Liver (tissue), 9 donors: ENCODE results near the gene SHC2. TPM values are rescaled to one million over a fixed set of nuclear protein-coding genes. Genes with fewer than 3 reads are reported as not detected.

Experiments used
- DNase-seq: peaks from one replicate; pipeline ENCODE4 v3.0.0-alpha.2; 2017; ENCODE audit warnings: low spot score
- H3K27ac ChIP-seq, 2 donors: one replicate each; pipeline ENCODE4 v1.7.0; 2013; ENCODE audit warnings: inconsistent platforms in 2 of 2, low read length in 2 of 2, control low read depth in 1 of 2, low read depth in 1 of 2, mild to moderate bottlenecking in 1 of 2
- H3K27me3 ChIP-seq, 4 donors: one replicate each; pipeline versions ENCODE4 v1.6.1 to v1.7.0; 2013; ENCODE audit warnings: low read length in 3 of 4, inconsistent platforms in 1 of 4, mild to moderate bottlenecking in 1 of 4, moderate library complexity in 1 of 4; ENCODE audit not compliant: control insufficient read depth in 4 of 4, insufficient read depth in 4 of 4
- H3K36me3 ChIP-seq, 4 donors: one replicate each; pipeline versions ENCODE4 v1.6.1 to v1.7.0; 2013; ENCODE audit warnings: low read length in 3 of 4, mild to moderate bottlenecking in 3 of 4, low read depth in 1 of 4, moderate library complexity in 1 of 4; ENCODE audit not compliant: control insufficient read depth in 4 of 4, insufficient read depth in 3 of 4
- H3K4me1 ChIP-seq, 4 donors: one replicate each; pipeline versions ENCODE4 v1.6.1 to v1.7.0; 2013; ENCODE audit warnings: low read length in 3 of 4, mild to moderate bottlenecking in 3 of 4, moderate library complexity in 1 of 4; ENCODE audit not compliant: control insufficient read depth in 4 of 4, insufficient read depth in 4 of 4
- H3K4me3 ChIP-seq, 3 donors: one replicate each; pipeline versions ENCODE4 v1.6.1 to v1.7.0; 2013; ENCODE audit warnings: low read length in 3 of 3, control low read depth in 1 of 3, low read depth in 1 of 3, mild to moderate bottlenecking in 1 of 3
- H3K9ac ChIP-seq, 2 donors: one replicate each; pipeline ENCODE4 v1.7.0; 2013; ENCODE audit warnings: low read length in 2 of 2, mild to moderate bottlenecking in 2 of 2, moderate library complexity in 2 of 2, control low read depth in 1 of 2, low read depth in 1 of 2
- H3K9me3 ChIP-seq, 4 donors: one replicate each; pipeline versions ENCODE4 v1.6.1 to v1.7.0; 2013; ENCODE audit warnings: low read length in 3 of 4; ENCODE audit not compliant: control insufficient read depth in 4 of 4
- ATF3 ChIP-seq: IDR thresholded peaks from 2 replicates; pipeline ENCODE4 v1.6.1; 2016; ENCODE audit warnings: antibody characterized with exemption
- EGR1 ChIP-seq, 2 donors: IDR thresholded peaks; 2 replicates each; pipeline ENCODE4 v1.6.1; 2016 to 2018; ENCODE audit warnings: antibody characterized with exemption in 2 of 2, low read depth in 2 of 2
- FOXA1 ChIP-seq: IDR thresholded peaks from 2 replicates; pipeline ENCODE4 v1.6.1; 2016; ENCODE audit warnings: antibody characterized with exemption
- FOXA2 ChIP-seq: IDR thresholded peaks from 2 replicates; pipeline ENCODE4 v1.6.1; 2016; ENCODE audit warnings: antibody characterized with exemption
- GABPA ChIP-seq, 2 donors: IDR thresholded peaks in 1 of 2; conservative IDR thresholded peaks in 1 of 2; 2 replicates each; pipeline ENCODE4 v1.6.1; 2016; ENCODE audit warnings: antibody characterized with exemption in 2 of 2, mild to moderate bottlenecking in 1 of 2, moderate library complexity in 1 of 2
- HNF4A ChIP-seq, 2 donors: conservative IDR thresholded peaks; 2 replicates each; pipeline ENCODE4 v1.6.1; 2016; ENCODE audit warnings: antibody characterized with exemption in 2 of 2, mild to moderate bottlenecking in 2 of 2
- HNF4G ChIP-seq: IDR thresholded peaks from 2 replicates; pipeline ENCODE4 v1.6.1; 2016; ENCODE audit warnings: antibody characterized with exemption
- JUND ChIP-seq, 2 donors: IDR thresholded peaks; 2 replicates each; pipeline ENCODE4 v1.6.1; 2016; ENCODE audit warnings: antibody characterized with exemption in 2 of 2
- MAX ChIP-seq: IDR thresholded peaks from 2 replicates; pipeline ENCODE4 v1.6.1; 2016; ENCODE audit warnings: antibody characterized with exemption
- NR2F2 ChIP-seq: IDR thresholded peaks from 2 replicates; pipeline ENCODE4 v1.6.1; 2016; ENCODE audit warnings: antibody characterized with exemption
- RAD21 ChIP-seq, 2 donors: IDR thresholded peaks; 2 replicates each; pipeline ENCODE4 v1.6.1; 2016; ENCODE audit warnings: antibody characterized with exemption in 2 of 2, mild to moderate bottlenecking in 2 of 2
- RXRA ChIP-seq, 2 donors: IDR thresholded peaks; 2 replicates each; pipeline ENCODE4 v1.6.1; 2017 to 2018; ENCODE audit warnings: antibody characterized with exemption in 2 of 2, mild to moderate bottlenecking in 1 of 2
- SP1 ChIP-seq: IDR thresholded peaks from 2 replicates; pipeline ENCODE4 v1.6.1; 2018; ENCODE audit warnings: antibody characterized with exemption, mild to moderate bottlenecking
- TAF1 ChIP-seq: conservative IDR thresholded peaks from 2 replicates; pipeline ENCODE4 v1.6.1; 2016; ENCODE audit warnings: antibody characterized with exemption, mild to moderate bottlenecking
- YY1 ChIP-seq: IDR thresholded peaks from 2 replicates; pipeline ENCODE4 v1.6.1; 2016; ENCODE audit warnings: antibody characterized with exemption, mild to moderate bottlenecking
- ZBTB33 ChIP-seq: IDR thresholded peaks from 2 replicates; pipeline ENCODE4 v1.6.1; 2016; ENCODE audit warnings: antibody characterized with exemption
- WGBS: extraction: QIAGEN DNeasy Blood & Tissue Kit; methylation state at CpG from one replicate; pipeline ENCODE4 v1.1.7; 2013; 5-methylcytosine and 5-hydroxymethylcytosine counted together
- polyA plus RNA-seq, 2 donors: library from polyadenylated mRNA; stranded (reverse) in 1 of 2; unstranded in 1 of 2; fragments of 200-250 nt in 1 of 2; fragments of >200 nt in 1 of 2; fragmentation: Nextera tagmentation in 1 of 2; extraction: Ambion mirVana in 1 of 2; gene quantifications; one replicate each; pipeline versions ENCODE4 v1.2.1 to v1.2.3, GENCODE V29; 2013 to 2015
- total RNA-seq, 2 donors: library from RNA; depleted of rRNA; stranded (reverse); fragments of >200 nt; gene quantifications; one replicate each; pipeline ENCODE4 v1.2.3, GENCODE V29; 2014
- TF ChIP-seq, protein P1 (sequence below): fragments of 150-350 bp; IDR thresholded peaks from 2 replicates; pipeline ENCODE4 v1.5.1; 2017; ENCODE audit warnings: improper control_type of control experiment, low read depth, low read length; ENCODE audit not compliant: missing input control
- TF ChIP-seq, protein P2 (sequence below): IDR thresholded peaks from 2 replicates; pipeline ENCODE4 v1.6.1; 2016; ENCODE audit warnings: antibody characterized with exemption, mild to moderate bottlenecking
- donor health status: healthy.
- donor health status: healthy.
- donor health status: healthy.
- donor health status: healthy.
- donor health status: healthy.

The SHC2 gene
- total and polyA plus RNA-seq, 4 donors = 15.6 to 43.0 (median 23.0) TPM

DNA sequence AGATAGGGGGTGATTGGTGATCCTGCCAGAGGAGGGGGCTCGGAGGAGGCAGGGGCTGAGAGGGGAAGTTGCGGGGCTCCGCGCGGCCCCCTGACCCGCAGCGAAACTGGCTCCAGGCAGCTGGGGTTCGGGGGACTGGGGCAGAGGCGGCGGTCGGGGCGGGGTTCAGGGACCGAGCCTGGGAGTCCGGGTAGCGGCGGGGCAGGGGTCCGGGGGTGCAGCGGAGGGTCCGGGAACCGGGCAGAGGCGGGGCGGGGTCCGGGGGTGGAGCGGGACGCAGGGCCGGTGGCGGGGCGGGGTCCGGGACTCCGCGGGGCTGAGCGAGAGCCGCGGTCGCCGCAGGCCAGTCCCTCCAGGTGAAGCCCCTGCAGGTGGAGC lies 36.6 kb upstream of the SHC2 start:
- 4% methylated on average over 36 of the region's 36 CpGs for WGBS
- DNase-seq = no peak
- no peak overlapping the region for H3K27ac ChIP-seq
- TF ChIP-seq, protein P1, sequence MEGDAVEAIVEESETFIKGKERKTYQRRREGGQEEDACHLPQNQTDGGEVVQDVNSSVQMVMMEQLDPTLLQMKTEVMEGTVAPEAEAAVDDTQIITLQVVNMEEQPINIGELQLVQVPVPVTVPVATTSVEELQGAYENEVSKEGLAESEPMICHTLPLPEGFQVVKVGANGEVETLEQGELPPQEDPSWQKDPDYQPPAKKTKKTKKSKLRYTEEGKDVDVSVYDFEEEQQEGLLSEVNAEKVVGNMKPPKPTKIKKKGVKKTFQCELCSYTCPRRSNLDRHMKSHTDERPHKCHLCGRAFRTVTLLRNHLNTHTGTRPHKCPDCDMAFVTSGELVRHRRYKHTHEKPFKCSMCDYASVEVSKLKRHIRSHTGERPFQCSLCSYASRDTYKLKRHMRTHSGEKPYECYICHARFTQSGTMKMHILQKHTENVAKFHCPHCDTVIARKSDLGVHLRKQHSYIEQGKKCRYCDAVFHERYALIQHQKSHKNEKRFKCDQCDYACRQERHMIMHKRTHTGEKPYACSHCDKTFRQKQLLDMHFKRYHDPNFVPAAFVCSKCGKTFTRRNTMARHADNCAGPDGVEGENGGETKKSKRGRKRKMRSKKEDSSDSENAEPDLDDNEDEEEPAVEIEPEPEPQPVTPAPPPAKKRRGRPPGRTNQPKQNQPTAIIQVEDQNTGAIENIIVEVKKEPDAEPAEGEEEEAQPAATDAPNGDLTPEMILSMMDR = no peak
- no peak for TF ChIP-seq FOXA2
- TF ChIP-seq, protein P2, sequence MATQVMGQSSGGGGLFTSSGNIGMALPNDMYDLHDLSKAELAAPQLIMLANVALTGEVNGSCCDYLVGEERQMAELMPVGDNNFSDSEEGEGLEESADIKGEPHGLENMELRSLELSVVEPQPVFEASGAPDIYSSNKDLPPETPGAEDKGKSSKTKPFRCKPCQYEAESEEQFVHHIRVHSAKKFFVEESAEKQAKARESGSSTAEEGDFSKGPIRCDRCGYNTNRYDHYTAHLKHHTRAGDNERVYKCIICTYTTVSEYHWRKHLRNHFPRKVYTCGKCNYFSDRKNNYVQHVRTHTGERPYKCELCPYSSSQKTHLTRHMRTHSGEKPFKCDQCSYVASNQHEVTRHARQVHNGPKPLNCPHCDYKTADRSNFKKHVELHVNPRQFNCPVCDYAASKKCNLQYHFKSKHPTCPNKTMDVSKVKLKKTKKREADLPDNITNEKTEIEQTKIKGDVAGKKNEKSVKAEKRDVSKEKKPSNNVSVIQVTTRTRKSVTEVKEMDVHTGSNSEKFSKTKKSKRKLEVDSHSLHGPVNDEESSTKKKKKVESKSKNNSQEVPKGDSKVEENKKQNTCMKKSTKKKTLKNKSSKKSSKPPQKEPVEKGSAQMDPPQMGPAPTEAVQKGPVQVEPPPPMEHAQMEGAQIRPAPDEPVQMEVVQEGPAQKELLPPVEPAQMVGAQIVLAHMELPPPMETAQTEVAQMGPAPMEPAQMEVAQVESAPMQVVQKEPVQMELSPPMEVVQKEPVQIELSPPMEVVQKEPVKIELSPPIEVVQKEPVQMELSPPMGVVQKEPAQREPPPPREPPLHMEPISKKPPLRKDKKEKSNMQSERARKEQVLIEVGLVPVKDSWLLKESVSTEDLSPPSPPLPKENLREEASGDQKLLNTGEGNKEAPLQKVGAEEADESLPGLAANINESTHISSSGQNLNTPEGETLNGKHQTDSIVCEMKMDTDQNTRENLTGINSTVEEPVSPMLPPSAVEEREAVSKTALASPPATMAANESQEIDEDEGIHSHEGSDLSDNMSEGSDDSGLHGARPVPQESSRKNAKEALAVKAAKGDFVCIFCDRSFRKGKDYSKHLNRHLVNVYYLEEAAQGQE = no peak
- no peak for TF ChIP-seq TAF1
- no peak for TF ChIP-seq EGR1 (IDR thresholded peaks at IDR 0.05; ENCODE audit: low read depth in 2 of 2)
- TF ChIP-seq ATF3 = no peak
- TF ChIP-seq FOXA1 = no peak
- no peak for TF ChIP-seq RAD21 (IDR thresholded peaks at IDR 0.05)
- no peak for TF ChIP-seq GABPA (IDR thresholded peaks at IDR 0.05 in 1 of 2, conservative IDR thresholded peaks at IDR 0.05 in 1 of 2)
- no peak for TF ChIP-seq MAX
- TF ChIP-seq JUND (IDR thresholded peaks at IDR 0.05) = no peak
- TF ChIP-seq SP1 = no peak
- no peak for TF ChIP-seq ZBTB33
- no peak for TF ChIP-seq NR2F2
- no peak for TF ChIP-seq RXRA (IDR thresholded peaks at IDR 0.05)
- no peak for TF ChIP-seq HNF4G
- no peak for TF ChIP-seq HNF4A (conservative IDR thresholded peaks at IDR 0.05)
- no peak for TF ChIP-seq YY1
- H3K36me3 ChIP-seq = no peaks in the 10 kb centered on the region
- no peak overlapping the region for H3K9ac ChIP-seq
- H3K4me3 ChIP-seq = no peak overlapping the region
- H3K4me1 ChIP-seq = peaks cover 0 to 7% (median 4%) of the 10 kb centered on the region in 4 donors
- peaks cover 0 to 5% (median 0%) of the 10 kb centered on the region in 4 donors for H3K27me3 ChIP-seq
- no peaks in the 10 kb centered on the region for H3K9me3 ChIP-seq
